OCI-LY7 (cell line): ENCODE measurements around the gene CLN3. TPM values are rescaled to one million over a fixed set of nuclear protein-coding genes. Genes with fewer than 3 reads are reported as not detected.

Source experiments
- BruUV-seq: library from RNA; stranded (reverse); fragments of 400-500 nt; replicated peaks from 2 replicates; lab custom pipeline; 2021; lab: Mats Ljungman, UMichigan
- CTCF ChIA-PET: fragments of 300-600 bp; sonication (Branson Sonifier 250); formaldehyde crosslinking; loops from one replicate; lab custom pipeline; 2022; ENCODE audit warnings: antibody characterized with exemption; ENCODE audit not compliant: unreplicated experiment; lab: Charles Lee
- POLR2A ChIA-PET: fragments of 300-600 bp; sonication (Branson Sonifier 250); formaldehyde crosslinking; loops from one replicate; lab custom pipeline; 2022; ENCODE audit warnings: antibody characterized with exemption; lab: Charles Lee
- DNase-seq: peaks from one replicate; pipeline ENCODE4 v3.0.0-alpha.2; 2015; ENCODE audit warnings: low spot score
- H2AFZ ChIP-seq: fragments of 200-600 bp; sonication (generic), shearing (Covaris generic); 2 replicates; pipeline ENCODE4 v1.6.1; 2014; ENCODE audit warnings: mild to moderate bottlenecking, antibody characterized with exemption, low read length, moderate library complexity
- H3K27ac ChIP-seq: fragments of 200-600 bp; sonication (generic); 2 replicates; pipeline ENCODE4 v1.5.1; 2014; ENCODE audit warnings: mixed run types, low read depth, mild to moderate bottlenecking, moderate library complexity, low read length, inconsistent platforms; ENCODE audit not compliant: poor library complexity, severe bottlenecking
- H3K36me3 ChIP-seq: fragments of 200-600 bp; sonication (generic); 2 replicates; pipeline ENCODE4 v1.6.1; 2014; ENCODE audit warnings: mild to moderate bottlenecking, antibody characterized with exemption, low read length, moderate library complexity, mixed read lengths; ENCODE audit not compliant: insufficient read depth
- H3K4me1 ChIP-seq: fragments of 200-600 bp; sonication (generic); 2 replicates; pipeline ENCODE4 v1.5.1; 2014; ENCODE audit warnings: mild to moderate bottlenecking, low read length; ENCODE audit not compliant: insufficient read depth, poor library complexity, severe bottlenecking
- H3K4me2 ChIP-seq: fragments of 200-600 bp; sonication (generic); 2 replicates; pipeline ENCODE4 v1.6.1; 2014; ENCODE audit warnings: mild to moderate bottlenecking, low read length
- H3K4me3 ChIP-seq: fragments of 200-600 bp; sonication (generic); 2 replicates; pipeline ENCODE4 v1.5.1; 2014; ENCODE audit warnings: mild to moderate bottlenecking, low read depth, low read length; ENCODE audit not compliant: poor library complexity, severe bottlenecking
- H3K79me2 ChIP-seq: fragments of 200-600 bp; sonication (generic); 2 replicates; pipeline ENCODE4 v1.6.1; 2016; ENCODE audit warnings: low read depth, mild to moderate bottlenecking, low read length, moderate library complexity, mixed read lengths; ENCODE audit not compliant: insufficient read depth
- H3K9me2 ChIP-seq: fragments of 200-600 bp; sonication (generic); 2 replicates; pipeline ENCODE4 v1.6.1; 2016; ENCODE audit warnings: mild to moderate bottlenecking, low read length, mixed read lengths; ENCODE audit not compliant: insufficient read depth
- H3K9me3 ChIP-seq: fragments of 200-600 bp; sonication (generic); 2 replicates; pipeline ENCODE4 v1.6.1; 2014; ENCODE audit warnings: mild to moderate bottlenecking, mixed run types, low read length, mixed read lengths
- H4K20me1 ChIP-seq: fragments of 200-600 bp; sonication (generic); 2 replicates; pipeline ENCODE4 v1.6.1; 2014; ENCODE audit warnings: mild to moderate bottlenecking, antibody characterized with exemption, low read length, moderate library complexity, mixed read lengths; ENCODE audit not compliant: insufficient read depth
- CTCF ChIP-seq: fragments of 200-600 bp; sonication (generic); conservative IDR thresholded peaks from 2 replicates; pipeline ENCODE4 v1.5.1; 2014; ENCODE audit warnings: mild to moderate bottlenecking, antibody characterized with exemption, low read length, moderate library complexity, mixed read lengths
- EZH2phosphoT487 ChIP-seq: fragments of 200-600 bp; sonication (generic); IDR thresholded peaks from 2 replicates; pipeline ENCODE4 v1.6.1; 2018; ENCODE audit warnings: low read depth, borderline replicate concordance, mild to moderate bottlenecking, mixed run types, antibody characterized with exemption, low read length, moderate library complexity, mixed read lengths
- intact Hi-C: fragments of 100-400 bp; cut with micrococcal nuclease; formaldehyde crosslinking; loops from one replicate; pipeline ENCODE4 v1.10.0; 2022; ENCODE audit not compliant: unreplicated experiment
- total RNA-seq, 2 experiments: library from RNA; depleted of rRNA in 1 of 2; stranded (reverse); fragments of >200 nt in 1 of 2; shearing (Covaris generic) in 1 of 2; gene quantifications; 2 replicates each; pipeline ENCODE4 v1.2.3, GENCODE V29; 2014 to 2022

CLN3 gene
- total RNA-seq, 2 experiments from 2014 or later = 29.7 to 42.3 TPM

DNA sequence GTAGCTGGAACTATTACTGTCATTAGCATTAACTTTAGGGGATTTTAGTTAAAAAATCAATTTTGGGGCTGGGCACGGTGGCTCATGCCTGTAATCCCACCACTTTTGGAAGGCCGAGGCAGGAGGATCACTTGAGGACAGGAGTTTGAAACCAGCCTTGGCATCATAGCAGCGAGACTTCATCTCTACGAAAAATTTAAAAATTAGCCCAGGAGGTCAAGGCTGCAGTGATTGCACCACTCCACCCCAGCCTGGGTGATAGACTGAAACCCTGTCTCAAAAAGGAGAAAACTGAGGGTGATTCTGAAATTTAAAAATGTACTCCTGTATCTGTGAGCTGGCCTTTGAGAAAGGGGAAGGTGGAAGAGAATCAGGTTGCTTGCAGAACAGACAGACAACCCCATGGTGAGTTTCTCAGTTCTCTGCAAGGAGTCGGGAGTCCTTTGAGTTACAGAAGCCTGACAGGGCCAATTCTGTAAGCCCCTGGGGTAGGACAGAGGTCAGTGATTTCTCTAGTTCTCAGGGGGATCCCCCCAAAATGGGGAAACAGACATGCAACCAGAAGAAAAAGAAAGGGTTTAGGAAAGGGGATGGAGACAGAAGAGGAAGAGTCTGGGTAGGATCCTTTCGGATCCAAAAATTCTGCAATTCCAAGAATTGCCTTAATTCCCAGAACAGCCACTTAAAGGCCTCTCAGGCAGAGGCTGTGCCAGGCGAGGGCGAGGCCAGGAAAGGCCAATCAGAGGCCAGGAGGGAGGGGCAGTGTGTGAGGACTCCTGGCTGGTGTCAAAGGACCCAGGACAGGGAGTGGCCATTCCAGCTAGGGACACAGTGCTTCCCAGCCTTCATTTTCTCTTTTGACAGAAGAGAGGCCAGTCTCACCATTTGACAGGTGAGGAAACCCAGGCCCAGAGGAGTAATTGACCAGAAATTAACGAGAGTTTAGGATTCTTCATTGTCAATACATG is 40.2 kb upstream of the CLN3 start:
- POLR2A ChIA-PET = no interaction called here
- Histone ChIP-seq H3K4me1 (no peaks in the 10 kb centered on the region), H3K4me3 (no peak overlapping the region), H3K36me3 (no peaks in the 10 kb centered on the region), H4K20me1 (no peaks in the 10 kb centered on the region), H2AFZ (no peak overlapping the region), H3K9me3 (no peaks in the 10 kb centered on the region), H3K4me2 (no peak overlapping the region), H3K79me2 (no peaks in the 10 kb centered on the region), H3K27ac (no peak overlapping the region), H3K9me2 (no peaks in the 10 kb centered on the region)
- DNase-seq = no peak
- no peak for TF ChIP-seq EZH2phosphoT487
- TF ChIP-seq CTCF = no peak
- CTCF ChIA-PET = no interaction called here
- BruUV-seq = no TSS peak
- intact Hi-C loops = no loop called here

GRCh38 chr16:28529124-28529523 is 37.2 kb upstream of the CLN3 start:
- POLR2A ChIA-PET = interaction anchor here (1.3 kb wide), 1 partner anchor 13 kb away, joined by 6 read pairs; no protein-coding TSS in a partner anchor
- BruUV-seq = no TSS peak
- DNase-seq = no peak
- Histone ChIP-seq H3K27ac (no peak overlapping the region), H3K4me2 (no peak overlapping the region), H3K4me3 (no peak overlapping the region), H3K36me3 (no peaks in the 10 kb centered on the region), H3K79me2 (no peaks in the 10 kb centered on the region), H3K4me1 (peaks cover 4% of the 10 kb centered on the region), H4K20me1 (no peaks in the 10 kb centered on the region), H2AFZ (no peak overlapping the region), H3K9me3 (no peaks in the 10 kb centered on the region), H3K9me2 (no peaks in the 10 kb centered on the region)
- TF ChIP-seq CTCF (no peak), EZH2phosphoT487 (no peak)
- intact Hi-C loops = no loop called here
- CTCF ChIA-PET = no interaction called here

DNA sequence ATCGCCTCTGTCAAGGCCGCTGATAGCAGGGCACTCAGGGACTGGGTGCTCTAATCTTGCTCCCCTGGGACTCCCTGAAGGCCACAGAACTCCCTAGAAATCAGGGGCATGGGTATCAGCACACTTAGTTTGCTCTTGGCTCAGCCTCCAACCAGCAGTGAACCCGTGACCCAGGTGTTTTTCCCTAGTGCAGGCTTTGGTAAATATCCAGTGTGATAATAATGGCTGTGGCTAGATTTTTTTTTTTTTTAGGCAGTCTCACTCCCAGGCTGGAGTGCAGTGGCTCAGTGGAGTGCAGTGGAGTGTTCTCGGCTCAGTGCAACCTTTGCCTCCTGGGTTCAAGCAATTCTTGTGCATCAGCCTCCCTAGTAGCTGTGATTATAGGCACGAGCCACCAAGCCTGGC is 36.6 kb upstream of the CLN3 start:
- H3K4me1 ChIP-seq = peaks cover 4% of the 10 kb centered on the region
- CTCF ChIA-PET = no interaction called here
- POLR2A ChIA-PET = interaction anchor here (1.3 kb wide), 1 partner anchor 13 kb away, joined by 6 read pairs; no protein-coding TSS in a partner anchor
- H3K36me3 ChIP-seq = no peaks in the 10 kb centered on the region
- H3K9me2 ChIP-seq = no peaks in the 10 kb centered on the region
- H3K79me2 ChIP-seq = no peaks in the 10 kb centered on the region
- no peaks in the 10 kb centered on the region for H4K20me1 ChIP-seq
- no peak overlapping the region for H3K4me3 ChIP-seq
- intact Hi-C loops = no loop called here
- DNase-seq = no peak
- no peak overlapping the region for H3K4me2 ChIP-seq
- no peak for TF ChIP-seq CTCF
- no peak for TF ChIP-seq EZH2phosphoT487
- no TSS peak for BruUV-seq
- H3K9me3 ChIP-seq = no peaks in the 10 kb centered on the region
- no peak overlapping the region for H2AFZ ChIP-seq
- no peak overlapping the region for H3K27ac ChIP-seq
